ENCODE results near the gene KLF18.
"Not testable (repeated sequence)": the region's sequence is repeated elsewhere in the genome, so short reads cannot be mapped to it uniquely, and the experiment has no call there.

Gene KLF18

GRCh38 chr1:44119525-44119924 lies 21.9 kb downstream of the KLF18 start:
- no peak for DNase-seq

- no peak for DNase-seq
Observed at GRCh38 chr1:44118682-44119081, 22.7 kb downstream of the KLF18 start, which contains the start of gene KLF17. Gene KLF17 (plus strand): TSS chr1:44118821. CDS start chr1:44118908, 87 bp downstream.

GRCh38 chr1:44117272-44117671 lies 24.2 kb downstream of the KLF18 start:
- DNase-seq, result not testable (repeated sequence)

GRCh38 chr1:44114098-44114497 lies 27.3 kb downstream of the KLF18 start:
- no peak for DNase-seq

- DNase-seq, result no peak
Observed at GRCh38 chr1:44113095-44113609, 28.3 kb downstream of the KLF18 start.

- DNase-seq, result no peak
Observed at GRCh38 chr1:44112486-44112885, 28.9 kb downstream of the KLF18 start.

- DNase-seq, result no peak
Observed at GRCh38 chr1:44111861-44112260, 29.6 kb downstream of the KLF18 start.

- DNase-seq, result no peak
Observed at GRCh38 chr1:44110916-44111315, 30.5 kb downstream of the KLF18 start.

- DNase-seq, result no peak
Observed at GRCh38 chr1:44108971-44109370, 32.5 kb downstream of the KLF18 start.

GRCh38 chr1:44108241-44108640 lies 33.2 kb downstream of the KLF18 start:
- DNase-seq, result no peak

GRCh38 chr1:44105810-44106209 lies 35.6 kb downstream of the KLF18 start:
- no peak for DNase-seq

GRCh38 chr1:44103270-44104131 lies 37.9 kb downstream of the KLF18 start:
- no peak for DNase-seq

- no peak for DNase-seq
Observed at GRCh38 chr1:44101328-44101727, 40.1 kb downstream of the KLF18 start.

GRCh38 chr1:44100183-44100868 lies 41.1 kb downstream of the KLF18 start:
- DNase-seq, result no peak

- DNase-seq, result no peak
Observed at GRCh38 chr1:44094047-44094446, 47.4 kb downstream of the KLF18 start.

- DNase-seq, result no peak
Observed at GRCh38 chr1:44090429-44091252, 50.8 kb downstream of the KLF18 start.

GRCh38 chr1:44089371-44090048 lies 51.9 kb downstream of the KLF18 start:
- DNase-seq, result no peak

All from NCI-H1694 treated with DMSO at 0.1 percent for 48 hours (cell line).